Esophagus squamous epithelium (tissue), 4 donors: ENCODE data around the gene C19orf25.

Experiments
- POLR2A ChIP-seq, 4 donors: fragments of 450-650 bp; IDR thresholded peaks; one replicate each; pipeline ENCODE4 v1.6.1; 2017; ENCODE audit warnings: antibody characterized with exemption in 4 of 4, mild to moderate bottlenecking in 4 of 4, moderate library complexity in 3 of 4
- TF ChIP-seq, protein P1 (sequence below), 6 experiments: fragments of 450-650 bp in 4 of 6; fragments of 200-600 bp in 2 of 6; sonication (generic) in 2 of 6; IDR thresholded peaks; one replicate each; pipeline ENCODE4 v1.5.1; 2016 to 2019; ENCODE audit warnings: antibody characterized with exemption in 6 of 6, mild to moderate bottlenecking in 4 of 6, moderate library complexity in 4 of 6

DNA sequence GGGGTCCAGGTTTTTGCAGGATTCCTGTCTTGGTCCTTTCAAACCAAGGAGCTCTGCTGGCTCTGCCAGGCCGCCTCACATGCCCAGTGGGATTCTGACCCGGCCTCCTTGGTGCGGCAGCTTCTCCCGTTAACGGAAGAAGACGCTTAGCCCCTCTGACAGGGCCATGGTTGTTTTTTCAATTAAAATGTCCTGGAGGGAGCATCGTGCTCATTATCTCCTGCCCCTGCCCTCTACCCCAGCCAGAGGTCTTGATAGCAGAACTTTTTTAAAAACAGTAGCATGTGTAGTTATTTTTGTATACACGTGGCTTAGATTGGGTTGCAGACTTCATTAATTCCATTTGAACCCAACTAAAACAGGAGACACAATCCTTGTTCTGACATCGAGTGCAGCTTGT, 52.3 kb downstream of the C19orf25 start:
- TF ChIP-seq, protein P1, sequence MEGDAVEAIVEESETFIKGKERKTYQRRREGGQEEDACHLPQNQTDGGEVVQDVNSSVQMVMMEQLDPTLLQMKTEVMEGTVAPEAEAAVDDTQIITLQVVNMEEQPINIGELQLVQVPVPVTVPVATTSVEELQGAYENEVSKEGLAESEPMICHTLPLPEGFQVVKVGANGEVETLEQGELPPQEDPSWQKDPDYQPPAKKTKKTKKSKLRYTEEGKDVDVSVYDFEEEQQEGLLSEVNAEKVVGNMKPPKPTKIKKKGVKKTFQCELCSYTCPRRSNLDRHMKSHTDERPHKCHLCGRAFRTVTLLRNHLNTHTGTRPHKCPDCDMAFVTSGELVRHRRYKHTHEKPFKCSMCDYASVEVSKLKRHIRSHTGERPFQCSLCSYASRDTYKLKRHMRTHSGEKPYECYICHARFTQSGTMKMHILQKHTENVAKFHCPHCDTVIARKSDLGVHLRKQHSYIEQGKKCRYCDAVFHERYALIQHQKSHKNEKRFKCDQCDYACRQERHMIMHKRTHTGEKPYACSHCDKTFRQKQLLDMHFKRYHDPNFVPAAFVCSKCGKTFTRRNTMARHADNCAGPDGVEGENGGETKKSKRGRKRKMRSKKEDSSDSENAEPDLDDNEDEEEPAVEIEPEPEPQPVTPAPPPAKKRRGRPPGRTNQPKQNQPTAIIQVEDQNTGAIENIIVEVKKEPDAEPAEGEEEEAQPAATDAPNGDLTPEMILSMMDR (IDR thresholded peaks at IDR 0.05) = no peak
- no peak for TF ChIP-seq POLR2A (IDR thresholded peaks at IDR 0.05)
